Brain microvascular endothelial cell (primary cell): ENCODE measurements around the gene CDIPT.
A peak's percentile ranks its signal among the peaks of the same experiment; 100 is the strongest.

Experiments
- DNase-seq: peaks from one replicate; pipeline ENCODE4 v3.0.0-alpha.2; 2020
- H3K27ac ChIP-seq: fragments of 250-450 bp; sonication (Bioruptor Pico); 2 replicates; pipeline ENCODE4 v1.5.1; 2020; ENCODE audit warnings: mild to moderate bottlenecking, moderate library complexity
- H3K27me3 ChIP-seq: fragments of 250-450 bp; sonication (Bioruptor Pico); replicated peaks from 2 replicates; pipeline ENCODE4 v1.5.1; 2020; ENCODE audit warnings: mild to moderate bottlenecking
- H3K36me3 ChIP-seq: fragments of 250-450 bp; sonication (Bioruptor Pico); replicated peaks from 2 replicates; pipeline ENCODE4 v1.5.1; 2020; ENCODE audit warnings: mild to moderate bottlenecking
- H3K4me3 ChIP-seq: 2 replicates; pipeline ENCODE4 v1.5.1; 2011; ENCODE audit warnings: low read depth, mild to moderate bottlenecking, control low read depth, low read length, moderate library complexity
- in situ Hi-C: cut with HindIII; loops from 2 replicates; pipeline ENCODE4 v1.10.0; 2017; ENCODE audit warnings: low sequenced_read_pairs, low pct_ligation_motif_present
- TF ChIP-seq, protein P1 (sequence below): IDR thresholded peaks from 2 replicates; pipeline ENCODE4 v1.5.1; 2011; ENCODE audit warnings: low read depth, mild to moderate bottlenecking, moderate library complexity, low read length, control low read depth, inconsistent platforms; ENCODE audit errors: missing control alignments

The CDIPT gene

DNA sequence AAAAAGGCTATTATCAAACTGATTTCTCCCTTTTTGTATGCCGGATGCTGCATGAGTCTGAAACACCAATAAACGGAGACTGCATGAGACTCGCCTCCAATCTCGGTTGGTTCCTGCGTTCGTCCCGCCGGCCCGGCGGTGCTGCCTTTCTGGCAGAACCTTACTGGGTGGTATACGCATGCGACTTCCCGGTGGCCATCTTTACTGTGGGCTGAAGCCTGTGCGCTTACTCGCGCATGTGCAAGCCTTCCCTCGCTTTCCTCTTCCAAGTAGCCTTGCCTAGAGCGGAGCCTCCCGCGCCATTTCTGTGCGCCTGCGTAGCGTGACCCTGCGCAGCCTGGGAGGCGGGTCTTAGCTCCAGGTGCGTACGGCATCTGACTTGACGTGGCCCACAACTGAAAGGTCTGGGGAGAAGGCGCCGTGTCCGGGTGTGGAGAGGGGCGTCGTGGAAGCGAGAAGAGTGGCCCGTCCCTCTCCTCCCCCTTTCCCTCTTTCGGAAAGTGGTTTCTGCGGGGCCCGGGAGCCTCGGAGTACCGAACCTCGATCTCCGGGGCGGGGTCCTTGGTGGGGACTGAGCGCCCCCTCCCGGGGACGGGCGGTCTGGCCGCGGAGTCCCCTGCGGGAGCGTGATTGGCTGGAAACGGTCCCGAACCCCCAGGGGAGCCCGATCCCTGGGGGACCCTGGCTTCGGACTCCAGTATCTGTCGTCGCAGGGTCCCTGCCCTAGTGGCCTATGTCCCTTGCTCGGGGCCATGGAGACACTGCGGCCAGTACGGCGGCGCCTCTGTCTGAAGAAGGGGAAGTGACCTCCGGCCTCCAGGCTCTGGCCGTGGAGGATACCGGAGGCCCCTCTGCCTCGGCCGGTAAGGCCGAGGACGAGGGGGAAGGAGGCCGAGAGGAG, 47.0 kb downstream of the CDIPT start, which contains the start of gene PAGR1:
TSS of gene PAGR1 (plus strand) at position 360 of the 901 bp plus-strand sequence. CDS start at position 734, 374 bp downstream.
- peak; percentile 99 for DNase-seq
- peak within 1 kb of the TSS; percentile 54 for H3K27ac ChIP-seq
- no peaks in the 10 kb centered on the region for H3K36me3 ChIP-seq
- in situ Hi-C loops: no loop called here
- peak within 1 kb of the TSS; percentile 84 for H3K4me3 ChIP-seq
- TF ChIP-seq, protein P1, sequence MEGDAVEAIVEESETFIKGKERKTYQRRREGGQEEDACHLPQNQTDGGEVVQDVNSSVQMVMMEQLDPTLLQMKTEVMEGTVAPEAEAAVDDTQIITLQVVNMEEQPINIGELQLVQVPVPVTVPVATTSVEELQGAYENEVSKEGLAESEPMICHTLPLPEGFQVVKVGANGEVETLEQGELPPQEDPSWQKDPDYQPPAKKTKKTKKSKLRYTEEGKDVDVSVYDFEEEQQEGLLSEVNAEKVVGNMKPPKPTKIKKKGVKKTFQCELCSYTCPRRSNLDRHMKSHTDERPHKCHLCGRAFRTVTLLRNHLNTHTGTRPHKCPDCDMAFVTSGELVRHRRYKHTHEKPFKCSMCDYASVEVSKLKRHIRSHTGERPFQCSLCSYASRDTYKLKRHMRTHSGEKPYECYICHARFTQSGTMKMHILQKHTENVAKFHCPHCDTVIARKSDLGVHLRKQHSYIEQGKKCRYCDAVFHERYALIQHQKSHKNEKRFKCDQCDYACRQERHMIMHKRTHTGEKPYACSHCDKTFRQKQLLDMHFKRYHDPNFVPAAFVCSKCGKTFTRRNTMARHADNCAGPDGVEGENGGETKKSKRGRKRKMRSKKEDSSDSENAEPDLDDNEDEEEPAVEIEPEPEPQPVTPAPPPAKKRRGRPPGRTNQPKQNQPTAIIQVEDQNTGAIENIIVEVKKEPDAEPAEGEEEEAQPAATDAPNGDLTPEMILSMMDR: peak; percentile 92
- H3K27me3 ChIP-seq: no peaks in the 10 kb centered on the region

DNA sequence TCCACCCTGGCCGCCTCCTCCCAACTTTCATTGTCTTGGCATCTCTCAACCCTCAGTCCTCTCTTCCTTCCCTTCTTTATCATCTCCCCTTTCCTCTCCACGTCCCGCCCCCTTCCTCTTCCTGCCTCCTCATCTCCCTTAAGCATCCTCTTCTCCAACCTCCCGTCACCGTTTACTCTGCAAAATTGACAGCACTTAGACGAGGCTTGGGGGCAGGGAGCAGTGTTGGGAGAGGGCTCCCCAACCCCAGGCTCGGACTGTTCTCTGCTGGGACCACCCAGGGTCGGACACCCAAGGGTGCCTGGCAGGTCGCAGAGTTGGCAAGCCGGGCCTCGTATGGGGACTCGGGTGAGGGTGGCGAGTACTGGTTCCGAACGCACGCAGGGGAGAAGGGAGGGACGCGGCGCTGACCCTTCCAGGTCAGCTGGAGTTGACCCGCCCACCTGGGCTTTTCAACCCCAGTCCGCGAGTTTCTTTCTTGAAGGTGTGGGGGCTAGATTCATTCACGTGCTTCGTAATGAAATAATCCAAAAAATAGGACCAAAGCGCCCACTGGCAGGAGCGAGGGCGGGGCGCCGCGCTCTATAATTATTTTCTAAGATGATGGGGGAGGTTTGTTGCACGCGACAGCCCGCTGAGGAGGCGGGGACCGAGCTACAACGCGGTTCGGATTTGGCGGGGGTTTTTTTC, 47.8 kb downstream of the CDIPT start:
- Histone ChIP-seq H3K36me3 (no peaks in the 10 kb centered on the region), H3K4me3 (peak overlapping the region; percentile 84), H3K27me3 (no peaks in the 10 kb centered on the region), H3K27ac (no peak overlapping the region)
- in situ Hi-C loops: no loop called here
- TF ChIP-seq, protein P1: no peak
- DNase-seq: no peak

DNA sequence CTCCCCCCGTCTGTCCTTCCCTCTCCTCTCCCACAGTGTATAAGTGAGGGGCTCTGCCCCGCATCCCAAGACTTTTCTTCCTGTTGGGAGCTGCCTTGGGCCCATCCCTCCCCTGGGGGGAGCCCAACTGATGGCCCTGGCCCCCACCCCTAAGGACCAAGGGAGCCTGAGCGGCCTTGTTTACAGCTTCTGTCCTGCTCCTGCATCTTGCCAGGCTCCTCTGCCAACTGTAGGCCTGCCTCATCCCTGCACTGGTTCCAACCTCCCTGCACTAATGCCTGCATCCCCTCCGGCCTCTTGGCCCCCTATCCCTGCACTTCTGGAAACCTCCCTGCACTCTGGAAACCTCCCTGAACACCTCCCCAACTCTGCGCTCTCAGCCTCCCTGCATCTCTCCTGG, 48.4 kb downstream of the CDIPT start:
- in situ Hi-C loops: no loop called here
- DNase-seq: no peak
- no peaks in the 10 kb centered on the region for H3K27me3 ChIP-seq
- peaks cover 3% of the 10 kb centered on the region for H3K36me3 ChIP-seq
- TF ChIP-seq, protein P1: no peak
- no peak overlapping the region for H3K4me3 ChIP-seq
- no peak overlapping the region for H3K27ac ChIP-seq

DNA sequence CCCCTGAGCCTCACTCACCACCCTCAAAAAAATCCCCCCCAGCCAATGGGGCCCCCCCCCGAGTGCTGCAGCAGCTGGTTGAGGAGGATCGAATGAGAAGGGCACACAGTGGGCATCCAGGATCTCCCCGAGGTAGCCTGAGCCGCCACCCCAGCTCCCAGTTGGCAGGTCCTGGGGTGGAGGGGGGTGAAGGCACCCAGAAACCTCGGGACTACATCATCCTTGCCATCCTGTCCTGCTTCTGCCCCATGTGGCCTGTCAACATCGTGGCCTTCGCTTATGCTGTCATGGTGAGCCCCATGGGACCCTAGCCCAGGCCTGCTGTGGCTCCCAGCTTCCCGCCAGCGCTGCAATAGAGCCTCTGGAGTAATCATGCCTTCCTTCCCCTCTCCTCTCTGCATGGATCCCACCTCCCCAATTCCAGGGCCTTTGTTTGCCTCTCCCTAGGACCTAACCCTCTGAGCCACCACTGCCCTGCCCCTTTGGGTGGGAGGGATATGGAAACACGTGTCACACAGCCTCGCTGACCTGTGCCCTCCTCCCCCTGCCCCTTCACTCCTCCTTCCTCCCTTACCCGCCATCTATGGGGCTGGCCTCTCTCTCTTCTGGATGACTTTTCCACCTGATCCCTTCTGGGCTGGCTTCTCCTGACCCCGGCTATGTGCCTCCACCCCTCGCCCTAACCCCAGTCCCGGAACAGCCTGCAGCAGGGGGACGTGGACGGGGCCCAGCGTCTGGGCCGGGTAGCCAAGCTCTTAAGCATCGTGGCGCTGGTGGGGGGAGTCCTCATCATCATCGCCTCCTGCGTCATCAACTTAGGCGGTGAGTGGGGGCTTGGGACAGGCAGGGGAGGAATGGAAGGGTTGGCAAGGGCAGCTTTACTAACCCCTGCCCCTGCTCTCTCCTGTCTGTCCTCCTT, 49.1 kb downstream of the CDIPT start:
- no peak for DNase-seq
- TF ChIP-seq, protein P1: no peak
- no peak overlapping the region for H3K27ac ChIP-seq
- in situ Hi-C loops: no loop called here
- H3K36me3 ChIP-seq: peaks cover 5% of the 10 kb centered on the region
- no peak overlapping the region for H3K4me3 ChIP-seq
- H3K27me3 ChIP-seq: no peaks in the 10 kb centered on the region

DNA sequence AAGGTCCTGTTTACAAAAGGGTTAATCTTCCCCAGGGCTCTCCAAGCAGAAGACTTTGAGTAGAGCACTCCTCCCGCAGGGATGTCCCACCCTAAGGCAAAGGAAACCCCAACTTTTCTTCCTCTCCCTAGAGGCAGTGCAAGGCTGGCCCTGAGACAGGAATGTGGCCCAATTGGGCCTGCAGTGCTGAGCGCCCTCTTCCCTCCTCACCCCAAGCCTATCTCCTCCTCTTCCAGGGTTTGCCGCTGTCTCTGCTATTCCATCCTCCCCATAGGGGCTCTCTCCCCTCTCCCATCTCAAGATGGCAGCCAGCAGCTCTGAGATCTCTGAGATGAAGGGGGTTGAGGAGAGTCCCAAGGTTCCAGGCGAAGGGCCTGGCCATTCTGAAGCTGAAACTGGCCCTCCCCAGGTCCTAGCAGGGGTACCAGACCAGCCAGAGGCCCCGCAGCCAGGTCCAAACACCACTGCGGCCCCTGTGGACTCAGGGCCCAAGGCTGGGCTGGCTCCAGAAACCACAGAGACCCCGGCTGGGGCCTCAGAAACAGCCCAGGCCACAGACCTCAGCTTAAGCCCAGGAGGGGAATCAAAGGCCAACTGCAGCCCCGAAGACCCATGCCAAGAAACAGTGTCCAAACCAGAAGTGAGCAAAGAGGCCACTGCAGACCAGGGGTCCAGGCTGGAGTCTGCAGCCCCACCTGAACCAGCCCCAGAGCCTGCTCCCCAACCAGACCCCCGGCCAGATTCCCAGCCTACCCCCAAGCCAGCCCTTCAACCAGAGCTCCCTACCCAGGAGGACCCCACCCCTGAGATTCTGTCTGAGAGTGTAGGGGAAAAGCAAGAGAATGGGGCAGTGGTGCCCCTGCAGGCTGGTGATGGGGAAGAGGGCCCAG, 50.0 kb downstream of the CDIPT start:
- Histone ChIP-seq H3K27ac (no peak overlapping the region), H3K27me3 (no peaks in the 10 kb centered on the region), H3K36me3 (peaks cover 9% of the 10 kb centered on the region), H3K4me3 (peak overlapping the region; percentile 55)
- DNase-seq: no peak
- TF ChIP-seq, protein P1: no peak
- in situ Hi-C loops: no loop called here
